HUES64 (cell line): ENCODE results near the gene MLLT3.

ENCODE experiments used
- H3K27ac ChIP-seq: 2 replicates; pipeline ENCODE4 v1.7.0; 2013; ENCODE audit warnings: low read depth, low read length, inconsistent platforms
- H3K27me3 ChIP-seq: 2 replicates; pipeline ENCODE4 v1.6.1; 2013; ENCODE audit warnings: mild to moderate bottlenecking, low read length; ENCODE audit not compliant: insufficient read depth
- H3K36me3 ChIP-seq: 2 replicates; pipeline ENCODE4 v1.6.1; 2013; ENCODE audit warnings: mild to moderate bottlenecking, low read length; ENCODE audit not compliant: insufficient read depth
- H3K4me1 ChIP-seq: 2 replicates; pipeline ENCODE4 v1.6.1; 2013; ENCODE audit warnings: mild to moderate bottlenecking, low read length, moderate library complexity; ENCODE audit not compliant: insufficient read depth
- H3K4me3 ChIP-seq: 2 replicates; pipeline ENCODE4 v1.5.1; 2013; ENCODE audit warnings: mild to moderate bottlenecking, low read length, moderate library complexity
- H3K9ac ChIP-seq: 2 replicates; pipeline ENCODE4 v1.6.1; 2013; ENCODE audit warnings: mild to moderate bottlenecking, low read depth, low read length
- H3K9me3 ChIP-seq: 2 replicates; pipeline ENCODE4 v1.6.1; 2013; ENCODE audit warnings: low read depth, low read length; ENCODE audit not compliant: insufficient read depth
- WGBS: fragments of 150-250, 120-280 bp; methylation state at CpG from one replicate; pipeline ENCODE4 v1.1.7; 2013; ENCODE audit warnings: missing lambda C conversion rate; 5-methylcytosine and 5-hydroxymethylcytosine counted together

The MLLT3 gene

GRCh38 chr9:20570087-20570486 lies 52.2 kb downstream of the MLLT3 start:
- H3K27ac ChIP-seq = no peak overlapping the region
- H3K36me3 ChIP-seq = no peaks in the 10 kb centered on the region
- no peaks in the 10 kb centered on the region for H3K27me3 ChIP-seq
- H3K9ac ChIP-seq = no peak overlapping the region
- WGBS = no CpG with 5 or more reads among the region's 1 CpG
- H3K4me3 ChIP-seq = no peak overlapping the region
- H3K9me3 ChIP-seq = no peaks in the 10 kb centered on the region
- no peaks in the 10 kb centered on the region for H3K4me1 ChIP-seq

DNA sequence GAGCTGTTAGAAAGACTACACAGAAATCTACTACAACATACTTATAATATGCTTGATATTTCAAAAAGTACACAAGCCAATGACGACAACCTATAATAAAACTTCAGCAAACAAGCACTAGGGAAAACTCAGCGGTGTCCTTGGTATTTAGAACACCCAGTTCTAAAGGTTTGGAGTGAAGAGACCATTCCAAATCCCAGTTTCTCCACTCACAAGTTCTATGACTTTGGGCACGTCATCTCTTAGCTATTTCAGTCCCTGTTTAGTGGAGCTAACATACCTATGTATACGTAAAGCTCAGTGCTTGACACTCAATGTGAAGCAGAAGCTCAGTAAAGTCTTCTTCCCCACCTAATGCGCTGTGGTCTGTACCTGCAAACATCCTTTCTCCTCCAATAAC lies 52.8 kb downstream of the MLLT3 start:
- no peaks in the 10 kb centered on the region for H3K27me3 ChIP-seq
- 85% methylated on average over 5 of the region's 5 CpGs for WGBS
- no peaks in the 10 kb centered on the region for H3K36me3 ChIP-seq
- no peak overlapping the region for H3K4me3 ChIP-seq
- no peaks in the 10 kb centered on the region for H3K9me3 ChIP-seq
- no peak overlapping the region for H3K9ac ChIP-seq
- H3K4me1 ChIP-seq = no peaks in the 10 kb centered on the region
- no peak overlapping the region for H3K27ac ChIP-seq

DNA sequence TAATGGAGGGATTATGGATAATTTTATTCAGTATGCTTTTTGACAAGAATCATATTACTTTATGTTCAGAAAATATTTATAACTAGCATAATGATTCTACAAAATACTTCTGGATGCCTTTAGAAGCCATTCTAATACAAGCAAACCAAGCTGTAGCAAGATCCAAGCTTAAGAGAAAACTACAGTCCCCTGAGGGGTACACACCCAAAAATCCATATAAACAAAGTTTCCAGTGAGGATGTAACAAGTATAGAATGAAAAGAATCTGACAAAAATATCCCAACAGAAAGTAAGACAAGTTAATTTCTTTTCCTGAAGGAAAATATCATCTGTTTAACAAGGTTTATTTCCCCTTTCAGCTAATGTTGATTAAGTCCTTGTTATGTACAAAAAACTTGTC lies 53.9 kb downstream of the MLLT3 start:
- Histone ChIP-seq H3K27me3 (no peaks in the 10 kb centered on the region), H3K36me3 (no peaks in the 10 kb centered on the region), H3K4me3 (no peak overlapping the region), H3K9ac (no peak overlapping the region), H3K4me1 (no peaks in the 10 kb centered on the region), H3K9me3 (no peaks in the 10 kb centered on the region), H3K27ac (no peak overlapping the region)

- Histone ChIP-seq H3K9ac (no peak overlapping the region), H3K9me3 (no peaks in the 10 kb centered on the region), H3K4me3 (no peak overlapping the region), H3K27ac (no peak overlapping the region), H3K27me3 (no peaks in the 10 kb centered on the region), H3K36me3 (no peaks in the 10 kb centered on the region), H3K4me1 (no peaks in the 10 kb centered on the region)
- WGBS = 94% methylated on average over 4 of the region's 4 CpGs
Measured at GRCh38 chr9:20566401-20566800, 55.9 kb downstream of the MLLT3 start.

- 91% methylated on average over 1 of the region's 3 CpGs for WGBS
- no peaks in the 10 kb centered on the region for H3K27me3 ChIP-seq
- H3K4me1 ChIP-seq = peaks cover under 1% of the 10 kb centered on the region; the same call in 1 of the 2 replicates
- no peak overlapping the region for H3K9ac ChIP-seq
- no peaks in the 10 kb centered on the region for H3K36me3 ChIP-seq
- no peaks in the 10 kb centered on the region for H3K9me3 ChIP-seq
- H3K4me3 ChIP-seq = no peak overlapping the region
- no peak overlapping the region for H3K27ac ChIP-seq
Measured at GRCh38 chr9:20564650-20565049, 57.6 kb downstream of the MLLT3 start.

GRCh38 chr9:20563917-20564316 lies 58.4 kb downstream of the MLLT3 start:
- 84% methylated on average over 1 of the region's 1 CpG for WGBS
- no peaks in the 10 kb centered on the region for H3K9me3 ChIP-seq
- no peaks in the 10 kb centered on the region for H3K27me3 ChIP-seq
- no peak overlapping the region for H3K27ac ChIP-seq
- no peak overlapping the region for H3K9ac ChIP-seq
- H3K4me1 ChIP-seq = peaks cover 8% of the 10 kb centered on the region; the same call in 1 of the 2 replicates
- H3K4me3 ChIP-seq = no peak overlapping the region
- H3K36me3 ChIP-seq = no peaks in the 10 kb centered on the region

DNA sequence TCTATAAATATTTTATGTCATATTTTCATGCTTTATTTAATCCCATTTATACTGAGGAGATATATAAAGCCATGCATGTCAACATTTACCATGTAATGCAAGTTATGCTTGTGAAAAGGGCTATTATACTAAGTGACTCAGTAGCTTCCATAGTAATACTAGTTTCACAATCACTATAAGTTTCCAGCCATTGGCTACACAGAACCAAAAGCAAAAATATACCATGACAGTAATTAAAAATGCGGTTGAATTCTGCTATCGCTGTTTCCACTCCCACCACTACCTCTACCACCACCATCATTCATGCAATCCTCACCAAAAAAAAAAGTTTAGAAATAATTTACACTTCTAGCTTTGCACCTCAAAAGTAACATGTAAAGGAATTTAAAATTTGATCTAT lies 60.2 kb downstream of the MLLT3 start:
- WGBS = 95% methylated on average over 2 of the region's 2 CpGs
- no peaks in the 10 kb centered on the region for H3K27me3 ChIP-seq
- no peaks in the 10 kb centered on the region for H3K36me3 ChIP-seq
- no peak overlapping the region for H3K27ac ChIP-seq
- H3K4me3 ChIP-seq = no peak overlapping the region
- H3K9me3 ChIP-seq = no peaks in the 10 kb centered on the region
- H3K9ac ChIP-seq = no peak overlapping the region
- H3K4me1 ChIP-seq = peaks cover 17% of the 10 kb centered on the region

- Histone ChIP-seq H3K27me3 (no peaks in the 10 kb centered on the region), H3K4me3 (no peak overlapping the region), H3K9ac (no peak overlapping the region), H3K9me3 (no peaks in the 10 kb centered on the region), H3K4me1 (peaks cover 17% of the 10 kb centered on the region), H3K36me3 (no peaks in the 10 kb centered on the region), H3K27ac (no peak overlapping the region)
- WGBS = 96% methylated on average over 3 of the region's 3 CpGs
Measured at GRCh38 chr9:20561531-20561930, 60.8 kb downstream of the MLLT3 start.

GRCh38 chr9:20559231-20559890 lies 62.9 kb downstream of the MLLT3 start:
- Histone ChIP-seq H3K36me3 (no peaks in the 10 kb centered on the region), H3K9me3 (no peaks in the 10 kb centered on the region), H3K4me3 (no peak overlapping the region), H3K9ac (no peak overlapping the region), H3K4me1 (peaks cover 17% of the 10 kb centered on the region), H3K27me3 (no peaks in the 10 kb centered on the region), H3K27ac (no peak overlapping the region)
- WGBS = 100% methylated on average over 1 of the region's 1 CpG

- peaks cover 17% of the 10 kb centered on the region for H3K4me1 ChIP-seq
- no peaks in the 10 kb centered on the region for H3K36me3 ChIP-seq
- 0 out of 2 replicates have a peak overlapping the region, but pooled peaks have one; percentile 21 for H3K27ac ChIP-seq
- no peaks in the 10 kb centered on the region for H3K9me3 ChIP-seq
- no peak overlapping the region for H3K4me3 ChIP-seq
- no peak overlapping the region for H3K9ac ChIP-seq
- H3K27me3 ChIP-seq = no peaks in the 10 kb centered on the region
- 48% methylated on average over 2 of the region's 2 CpGs for WGBS
Measured at GRCh38 chr9:20558566-20559016, 63.7 kb downstream of the MLLT3 start.

GRCh38 chr9:20557890-20558565 lies 64.3 kb downstream of the MLLT3 start:
- Histone ChIP-seq H3K27me3 (no peaks in the 10 kb centered on the region), H3K4me3 (no peak overlapping the region), H3K4me1 (peaks cover 22% of the 10 kb centered on the region), H3K9me3 (no peaks in the 10 kb centered on the region), H3K9ac (no peak overlapping the region), H3K36me3 (no peaks in the 10 kb centered on the region), H3K27ac (no peak overlapping the region)
- WGBS = 65% methylated on average over 5 of the region's 5 CpGs
